OCI-LY3 (cell line): Measurements from ENCODE around the gene HBZ.
A peak's percentile ranks its signal among the peaks of the same experiment; 100 is the strongest.

ENCODE experiments used
- H2AFZ ChIP-seq: fragments of 200-600, 300-600 bp; shearing (Covaris generic); 2 replicates; pipeline ENCODE4 v1.6.0; 2014; ENCODE audit warnings: antibody characterized with exemption, low read depth, low read length
- H3K27ac ChIP-seq: fragments of 200-600, 300-600 bp; sonication (generic); 2 replicates; pipeline ENCODE4 v1.5.1; 2014; ENCODE audit warnings: mild to moderate bottlenecking, low read length, moderate library complexity, mixed read lengths
- H3K27me3 ChIP-seq: fragments of 200-600, 300-600 bp; sonication (generic); 2 replicates; pipeline ENCODE4 v1.6.1; 2014; ENCODE audit warnings: low read depth, low read length, mixed read lengths
- H3K36me3 ChIP-seq: fragments of 200-600, 300-600 bp; sonication (generic); replicated peaks from 2 replicates; pipeline ENCODE3; 2014; ENCODE audit warnings: low read depth, low read length, mixed read lengths
- H3K4me1 ChIP-seq: fragments of 300-600, 200-600 bp; sonication (generic); 2 replicates; pipeline ENCODE4 v1.6.1; 2014; ENCODE audit warnings: low read length, mixed read lengths
- H3K4me2 ChIP-seq: fragments of 200-600, 300-600 bp; sonication (generic); 2 replicates; pipeline ENCODE4 v1.6.1; 2014; ENCODE audit warnings: low read length, mixed read lengths
- H3K4me3 ChIP-seq: fragments of 300-600, 200-600 bp; sonication (generic); 2 replicates; pipeline ENCODE4 v1.5.1; 2014; ENCODE audit warnings: antibody characterized with exemption, mild to moderate bottlenecking, low read length, moderate library complexity
- H3K79me2 ChIP-seq: fragments of 300-600, 200-600 bp; shearing (Covaris generic); 2 replicates; pipeline ENCODE4 v1.6.1; 2014; ENCODE audit warnings: mild to moderate bottlenecking, low read length, mixed read lengths
- H3K9ac ChIP-seq: fragments of 300-600, 200-600 bp; shearing (Covaris generic); 2 replicates; pipeline ENCODE4 v1.6.0; 2014; ENCODE audit warnings: mild to moderate bottlenecking, low read length, moderate library complexity
- H3K9me3 ChIP-seq: fragments of 200-600, 300-600 bp; shearing (Covaris generic); 2 replicates; pipeline ENCODE4 v1.6.1; 2014; ENCODE audit warnings: low read length, mixed read lengths; ENCODE audit not compliant: insufficient read depth
- H4K20me1 ChIP-seq: fragments of 200-600, 300-600 bp; sonication (generic); 2 replicates; pipeline ENCODE4 v1.6.1; 2016; ENCODE audit warnings: low read length, mixed read lengths; ENCODE audit not compliant: insufficient read depth
- CTCF ChIP-seq: fragments of 200-600, 300-600 bp; sonication (generic); IDR thresholded peaks from 2 replicates; pipeline ENCODE4 v1.5.1; 2014; ENCODE audit warnings: antibody characterized with exemption, low read length, low read depth
- EZH2phosphoT487 ChIP-seq: fragments of 200-600 bp; shearing (Covaris generic); IDR thresholded peaks from 2 replicates; pipeline ENCODE4 v1.6.1; 2018; ENCODE audit warnings: antibody characterized with exemption, mixed run types, low read depth

HBZ gene

GRCh38 chr16:117379-118365 lies 34.8 kb upstream of the HBZ start:
- H3K27me3 ChIP-seq, result no peaks in the 10 kb centered on the region
- no peak overlapping the region for H3K4me3 ChIP-seq
- H3K27ac ChIP-seq, result no peak overlapping the region
- peaks cover 32% of the 10 kb centered on the region for H3K36me3 ChIP-seq
- no peak overlapping the region for H2AFZ ChIP-seq
- H3K4me2 ChIP-seq, result no peak overlapping the region
- TF ChIP-seq EZH2phosphoT487, result no peak
- peak; percentile 77 for TF ChIP-seq CTCF
- no peaks in the 10 kb centered on the region for H3K9me3 ChIP-seq
- peaks cover 3% of the 10 kb centered on the region; the same call in 1 of the 2 replicates for H3K79me2 ChIP-seq
- no peak overlapping the region for H3K9ac ChIP-seq
- H4K20me1 ChIP-seq, result peaks cover 7% of the 10 kb centered on the region; the same call in 1 of the 2 replicates
- no peaks in the 10 kb centered on the region for H3K4me1 ChIP-seq

DNA sequence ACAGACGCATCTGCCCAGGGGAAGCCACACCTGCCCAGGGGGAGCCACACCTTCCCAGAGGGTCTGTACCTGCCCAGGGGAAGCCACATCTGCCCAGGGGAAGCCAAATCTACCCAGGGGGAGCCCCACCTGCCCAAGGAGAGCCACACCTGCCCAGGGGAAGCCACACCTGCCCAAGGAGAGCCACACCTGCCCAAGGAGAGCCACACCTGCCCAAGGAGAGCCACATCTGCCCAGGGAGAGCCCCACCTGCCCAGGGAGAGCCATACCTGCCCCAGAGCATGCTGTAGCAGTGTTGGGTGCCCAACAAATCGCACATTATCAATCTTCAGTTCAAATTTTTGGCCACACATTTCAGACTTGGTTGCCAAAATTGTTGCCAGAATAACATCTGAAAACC lies 33.6 kb upstream of the HBZ start:
- H3K4me1 ChIP-seq, result no peaks in the 10 kb centered on the region
- H3K4me2 ChIP-seq, result no peak overlapping the region
- H3K9ac ChIP-seq, result no peak overlapping the region
- peaks cover 26% of the 10 kb centered on the region for H3K36me3 ChIP-seq
- peaks cover 7% of the 10 kb centered on the region; the same call in 1 of the 2 replicates for H4K20me1 ChIP-seq
- H2AFZ ChIP-seq, result no peak overlapping the region
- H3K27ac ChIP-seq, result no peak overlapping the region
- H3K27me3 ChIP-seq, result no peaks in the 10 kb centered on the region
- no peaks in the 10 kb centered on the region for H3K9me3 ChIP-seq
- TF ChIP-seq CTCF (no peak), EZH2phosphoT487 (no peak)
- no peak overlapping the region for H3K4me3 ChIP-seq
- H3K79me2 ChIP-seq, result peaks cover 5% of the 10 kb centered on the region; the same call in 1 of the 2 replicates

DNA sequence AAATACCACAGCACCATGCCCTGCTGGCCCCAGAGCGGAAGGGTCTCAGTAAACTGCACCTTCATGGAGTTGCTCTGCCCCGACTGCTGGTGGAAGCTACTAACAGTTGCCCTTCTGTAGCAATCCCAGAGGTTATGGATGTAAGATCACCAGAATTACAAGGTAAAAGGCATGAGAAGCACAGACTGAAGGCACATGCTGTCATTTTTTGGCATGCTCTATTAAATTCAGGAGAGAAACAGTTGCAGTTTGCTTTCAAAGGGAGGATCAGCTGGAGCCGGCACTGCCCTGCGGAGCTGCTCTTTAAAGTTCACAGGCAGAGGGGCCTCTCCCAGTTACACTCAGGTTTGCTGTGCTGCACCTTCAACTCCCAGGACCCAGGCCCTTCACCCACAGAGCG lies 33.1 kb upstream of the HBZ start:
- peaks cover 5% of the 10 kb centered on the region; the same call in 1 of the 2 replicates for H3K79me2 ChIP-seq
- no peak overlapping the region for H3K9ac ChIP-seq
- no peak for TF ChIP-seq CTCF

GRCh38 chr16:119835-120491 lies 32.5 kb upstream of the HBZ start:
- Histone ChIP-seq H3K27ac (no peak overlapping the region), H3K79me2 (peaks cover 5% of the 10 kb centered on the region; the same call in 1 of the 2 replicates)

More for the DNA sequence above, 33.1 kb upstream of the HBZ start:
- Histone ChIP-seq H3K36me3 (peaks cover 26% of the 10 kb centered on the region), H3K27me3 (no peaks in the 10 kb centered on the region), H3K9me3 (no peaks in the 10 kb centered on the region), H3K4me3 (no peak overlapping the region), H3K27ac (no peak overlapping the region), H3K4me2 (no peak overlapping the region), H2AFZ (no peak overlapping the region), H4K20me1 (peaks cover 7% of the 10 kb centered on the region; the same call in 1 of the 2 replicates), H3K4me1 (no peaks in the 10 kb centered on the region)

More at GRCh38 chr16:119835-120491, 32.5 kb upstream of the HBZ start:
- Histone ChIP-seq H4K20me1 (peaks cover 7% of the 10 kb centered on the region; the same call in 1 of the 2 replicates), H3K9me3 (no peaks in the 10 kb centered on the region), H3K4me1 (no peaks in the 10 kb centered on the region), H3K9ac (no peak overlapping the region), H3K4me3 (no peak overlapping the region), H3K36me3 (peaks cover 26% of the 10 kb centered on the region), H3K27me3 (no peaks in the 10 kb centered on the region), H2AFZ (no peak overlapping the region), H3K4me2 (no peak overlapping the region)
- no peak for TF ChIP-seq EZH2phosphoT487
- TF ChIP-seq CTCF, result no peak
